Gastroesophageal sphincter (tissue), 4 donors: ENCODE data around the gene PRR35. TPM values are rescaled to one million over a fixed set of nuclear protein-coding genes. Genes with fewer than 3 reads are reported as not detected.

ENCODE experiments used
- ATAC-seq: fragments of 150-250 bp; one replicate; pipeline ENCODE4 v1.9.1; 2016; ENCODE audit warnings: mild to moderate bottlenecking, moderate library complexity
- H3K27ac ChIP-seq, 4 donors: fragments of 200-600 bp; sonication (generic) in 3 of 4; 1 replicate in 3 of 4; 2 replicates in 1 of 4; pipeline ENCODE4 v1.5.1; 2016 to 2019
- H3K27me3 ChIP-seq: fragments of 200-600 bp; sonication (generic); one replicate; pipeline ENCODE4 v1.5.1; 2019
- H3K36me3 ChIP-seq, 2 donors: fragments of 200-600 bp; sonication (generic); one replicate each; pipeline ENCODE4 v1.5.1; 2019; ENCODE audit warnings: control low read depth in 1 of 2
- H3K4me1 ChIP-seq, 3 donors: fragments of 200-600 bp; sonication (generic); 1 replicate in 2 of 3; 2 replicates in 1 of 3; pipeline ENCODE4 v1.5.1; 2016 to 2019; ENCODE audit warnings: control low read depth in 2 of 3
- H3K4me3 ChIP-seq, 2 donors: fragments of 200-600 bp; sonication (generic); one replicate each; pipeline ENCODE4 v1.5.1; 2019; ENCODE audit warnings: mild to moderate bottlenecking in 1 of 2, moderate library complexity in 1 of 2
- H3K9me3 ChIP-seq, 3 donors: fragments of 200-600 bp; sonication (generic); one replicate each; pipeline ENCODE4 v1.5.1; 2017 to 2019; ENCODE audit warnings: control low read depth in 2 of 3
- EP300 ChIP-seq: sonication (generic); formaldehyde crosslinking; IDR thresholded peaks from one replicate; pipeline ENCODE4 v1.6.1; 2017; ENCODE audit warnings: antibody characterized with exemption, mild to moderate bottlenecking
- POLR2A ChIP-seq, 2 donors: fragments of 450-650 bp; IDR thresholded peaks; one replicate each; pipeline ENCODE4 v1.6.1; 2017; ENCODE audit warnings: antibody characterized with exemption in 2 of 2, mild to moderate bottlenecking in 2 of 2, moderate library complexity in 1 of 2
- POLR2AphosphoS5 ChIP-seq: sonication (generic); formaldehyde crosslinking; IDR thresholded peaks from one replicate; pipeline ENCODE4 v1.6.1; 2017; ENCODE audit warnings: antibody characterized with exemption
- WGBS, 2 donors: methylation state at CpG; one replicate each; pipeline ENCODE4 v1.1.5; 2018; ENCODE audit warnings: low coverage in 1 of 2; 5-methylcytosine and 5-hydroxymethylcytosine counted together
- total RNA-seq, 4 donors: library from RNA; depleted of rRNA; stranded (reverse); fragments of >200 nt; gene quantifications; one replicate each; pipeline ENCODE4 v1.1.0, GENCODE V29; 2016
- TF ChIP-seq, protein P1 (sequence below), 4 experiments: fragments of 200-600 bp in 2 of 4; fragments of 450-650 bp in 2 of 4; sonication (generic) in 1 of 4; IDR thresholded peaks; one replicate each; pipeline ENCODE4 v1.5.1; 2017 to 2019; ENCODE audit warnings: antibody characterized with exemption in 4 of 4, mild to moderate bottlenecking in 2 of 4, moderate library complexity in 2 of 4

Gene PRR35
- total RNA-seq, 4 donors from 2014 or later: not detected

DNA sequence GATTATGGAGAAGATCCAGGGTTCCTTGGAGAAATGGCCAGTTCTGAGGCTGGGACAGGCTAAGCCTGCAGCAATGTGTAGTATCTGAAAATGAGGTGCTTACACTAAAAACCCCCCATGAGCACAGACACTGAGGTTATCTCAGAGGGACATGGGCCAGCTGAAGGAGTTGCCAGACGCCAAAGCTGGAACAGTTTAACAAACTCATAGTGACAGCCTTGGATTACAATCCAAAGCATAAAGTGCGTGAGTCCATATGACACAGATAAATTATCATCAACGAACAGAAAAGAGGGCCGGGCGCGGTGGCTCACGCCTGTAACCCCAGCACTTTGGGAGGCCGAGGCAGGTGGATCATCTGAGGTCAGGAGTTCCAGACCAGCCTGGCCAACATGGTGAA lies 43.9 kb upstream of the PRR35 start:
- no peak overlapping the region for H3K4me3 ChIP-seq
- no peaks in the 10 kb centered on the region for H3K27me3 ChIP-seq
- H3K9me3 ChIP-seq: no peaks in the 10 kb centered on the region
- no peak overlapping the region for H3K27ac ChIP-seq
- H3K36me3 ChIP-seq: peaks cover 0 to 95% of the 10 kb centered on the region in 2 donors
- no peaks in the 10 kb centered on the region for H3K4me1 ChIP-seq
- WGBS, 2 donors: 87 to 100% methylated on average over 6 to 8 of the region's 8 CpGs
- ATAC-seq: no peak
- TF ChIP-seq POLR2A (IDR thresholded peaks at IDR 0.05) (no peak), POLR2AphosphoS5 (no peak), EP300 (no peak)
- TF ChIP-seq, protein P1, sequence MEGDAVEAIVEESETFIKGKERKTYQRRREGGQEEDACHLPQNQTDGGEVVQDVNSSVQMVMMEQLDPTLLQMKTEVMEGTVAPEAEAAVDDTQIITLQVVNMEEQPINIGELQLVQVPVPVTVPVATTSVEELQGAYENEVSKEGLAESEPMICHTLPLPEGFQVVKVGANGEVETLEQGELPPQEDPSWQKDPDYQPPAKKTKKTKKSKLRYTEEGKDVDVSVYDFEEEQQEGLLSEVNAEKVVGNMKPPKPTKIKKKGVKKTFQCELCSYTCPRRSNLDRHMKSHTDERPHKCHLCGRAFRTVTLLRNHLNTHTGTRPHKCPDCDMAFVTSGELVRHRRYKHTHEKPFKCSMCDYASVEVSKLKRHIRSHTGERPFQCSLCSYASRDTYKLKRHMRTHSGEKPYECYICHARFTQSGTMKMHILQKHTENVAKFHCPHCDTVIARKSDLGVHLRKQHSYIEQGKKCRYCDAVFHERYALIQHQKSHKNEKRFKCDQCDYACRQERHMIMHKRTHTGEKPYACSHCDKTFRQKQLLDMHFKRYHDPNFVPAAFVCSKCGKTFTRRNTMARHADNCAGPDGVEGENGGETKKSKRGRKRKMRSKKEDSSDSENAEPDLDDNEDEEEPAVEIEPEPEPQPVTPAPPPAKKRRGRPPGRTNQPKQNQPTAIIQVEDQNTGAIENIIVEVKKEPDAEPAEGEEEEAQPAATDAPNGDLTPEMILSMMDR (IDR thresholded peaks at IDR 0.05): no peak

- Histone ChIP-seq H3K4me1 (peaks cover 0 to 2% (median 0%) of the 10 kb centered on the region in 3 donors), H3K9me3 (no peaks in the 10 kb centered on the region), H3K27ac (no peak overlapping the region), H3K27me3 (no peaks in the 10 kb centered on the region), H3K36me3 (peaks cover 0 to 80% of the 10 kb centered on the region in 2 donors), H3K4me3 (no peak overlapping the region)
- 60% methylated on average over 3 of the region's 9 CpGs; no CpG with 5 or more reads in 1 of the 2 donors for WGBS, 2 donors
- no peak for ATAC-seq
- TF ChIP-seq, protein P1 (IDR thresholded peaks at IDR 0.05): no peak
- TF ChIP-seq EP300 (no peak), POLR2AphosphoS5 (no peak)
These were observed 41.3 kb upstream of the PRR35 start for GRCh38 chr16:518858-519257.

- WGBS, 2 donors: 100% methylated on average over 7 of the region's 19 CpGs; no CpG with 5 or more reads in 1 of the 2 donors
- Histone ChIP-seq H3K9me3 (no peaks in the 10 kb centered on the region), H3K27ac (no peak overlapping the region), H3K36me3 (peaks cover 0 to 74% of the 10 kb centered on the region in 2 donors), H3K27me3 (no peaks in the 10 kb centered on the region), H3K4me3 (no peak overlapping the region), H3K4me1 (peaks cover 0 to 8% (median 0%) of the 10 kb centered on the region in 3 donors)
- TF ChIP-seq EP300: no peak
- TF ChIP-seq POLR2AphosphoS5: no peak
- TF ChIP-seq, protein P1 (IDR thresholded peaks at IDR 0.05): no peak
- TF ChIP-seq POLR2A (IDR thresholded peaks at IDR 0.05): no peak
- ATAC-seq: no peak
These were observed 40.8 kb upstream of the PRR35 start for GRCh38 chr16:519425-519824.

DNA sequence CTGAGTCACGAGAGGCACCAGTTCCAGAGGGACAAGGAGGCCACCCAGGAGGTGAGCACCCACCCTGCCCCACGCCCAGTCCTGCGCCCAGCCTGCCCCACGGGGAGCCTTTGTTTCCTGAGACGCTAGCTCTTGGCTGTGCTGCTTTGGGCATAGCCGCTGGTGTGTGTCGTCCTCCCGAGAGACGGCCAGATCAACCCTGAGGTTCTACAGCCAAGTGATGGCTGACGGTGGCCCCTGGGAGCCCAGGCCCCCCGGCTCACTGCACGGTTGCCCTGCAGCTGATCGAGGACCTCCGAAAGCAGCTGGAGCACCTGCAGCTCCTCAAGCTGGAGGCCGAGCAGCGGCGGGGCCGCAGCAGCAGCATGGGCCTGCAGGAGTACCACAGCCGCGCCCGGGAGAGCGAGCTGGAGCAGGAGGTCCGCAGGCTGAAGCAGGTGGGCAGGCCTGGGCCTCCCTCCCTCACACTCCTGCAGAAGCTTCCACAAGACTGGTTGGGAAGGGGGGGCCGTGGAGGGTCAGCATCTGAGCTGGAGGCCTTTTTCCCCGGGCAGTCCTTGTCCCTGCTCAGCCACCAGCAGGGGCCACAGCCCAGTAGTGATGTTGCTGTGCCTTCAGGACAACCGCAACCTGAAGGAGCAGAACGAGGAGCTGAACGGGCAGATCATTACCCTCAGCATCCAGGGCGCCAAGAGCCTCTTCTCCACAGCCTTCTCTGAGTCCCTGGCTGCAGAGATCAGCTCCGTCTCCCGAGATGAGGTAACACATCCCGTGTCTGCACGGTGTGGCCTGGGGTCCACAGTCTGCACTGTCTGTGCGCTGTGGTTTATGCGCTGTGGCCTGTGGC lies 40.1 kb upstream of the PRR35 start:
- H3K36me3 ChIP-seq: peaks cover 0 to 68% of the 10 kb centered on the region in 2 donors
- no peak overlapping the region for H3K27ac ChIP-seq
- no peak for ATAC-seq
- peaks cover 0 to 14% (median 0%) of the 10 kb centered on the region in 3 donors for H3K4me1 ChIP-seq
- no peaks in the 10 kb centered on the region for H3K9me3 ChIP-seq
- WGBS, 2 donors: 90% methylated on average over 2 of the region's 35 CpGs; no CpG with 5 or more reads in 1 of the 2 donors
- TF ChIP-seq EP300 (no peak), POLR2A (IDR thresholded peaks at IDR 0.05) (no peak), POLR2AphosphoS5 (no peak)
- TF ChIP-seq, protein P1 (IDR thresholded peaks at IDR 0.05): no peak
- no peak overlapping the region for H3K4me3 ChIP-seq
- H3K27me3 ChIP-seq: no peaks in the 10 kb centered on the region

DNA sequence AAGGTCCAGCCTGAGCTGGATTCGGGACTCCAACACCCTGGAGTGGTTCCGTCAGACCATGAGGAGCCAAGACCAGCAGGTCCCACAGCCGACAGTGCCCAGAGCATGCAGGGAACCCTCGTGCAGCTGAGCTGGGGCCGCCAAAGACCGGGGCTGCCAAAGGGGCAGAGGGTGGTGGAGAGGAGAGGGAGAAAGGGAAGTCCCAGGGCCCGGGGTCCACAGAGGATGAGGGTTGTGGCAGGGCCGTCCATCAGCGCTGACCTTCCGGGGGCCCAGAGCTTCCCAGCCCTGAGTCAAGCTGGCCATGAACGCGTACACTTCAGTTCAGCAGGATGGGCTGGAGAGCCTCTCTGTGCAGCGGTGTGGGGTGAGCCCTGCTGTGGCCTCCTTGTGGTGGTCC lies 39.3 kb upstream of the PRR35 start:
- H3K27me3 ChIP-seq: no peaks in the 10 kb centered on the region
- WGBS, 2 donors: 45% methylated on average over 2 of the region's 13 CpGs; no CpG with 5 or more reads in 1 of the 2 donors
- H3K36me3 ChIP-seq: peaks cover 0 to 60% of the 10 kb centered on the region in 2 donors
- no peak overlapping the region for H3K4me3 ChIP-seq
- ATAC-seq: no peak
- no peak overlapping the region for H3K27ac ChIP-seq
- no peaks in the 10 kb centered on the region for H3K9me3 ChIP-seq
- peaks cover 0 to 22% (median 6%) of the 10 kb centered on the region in 3 donors for H3K4me1 ChIP-seq
- TF ChIP-seq POLR2A (IDR thresholded peaks at IDR 0.05): no peak
- no peak for TF ChIP-seq POLR2AphosphoS5
- TF ChIP-seq, protein P1 (IDR thresholded peaks at IDR 0.05): no peak
- no peak for TF ChIP-seq EP300
